Measurements from ENCODE around the gene ADSL.

DNA sequence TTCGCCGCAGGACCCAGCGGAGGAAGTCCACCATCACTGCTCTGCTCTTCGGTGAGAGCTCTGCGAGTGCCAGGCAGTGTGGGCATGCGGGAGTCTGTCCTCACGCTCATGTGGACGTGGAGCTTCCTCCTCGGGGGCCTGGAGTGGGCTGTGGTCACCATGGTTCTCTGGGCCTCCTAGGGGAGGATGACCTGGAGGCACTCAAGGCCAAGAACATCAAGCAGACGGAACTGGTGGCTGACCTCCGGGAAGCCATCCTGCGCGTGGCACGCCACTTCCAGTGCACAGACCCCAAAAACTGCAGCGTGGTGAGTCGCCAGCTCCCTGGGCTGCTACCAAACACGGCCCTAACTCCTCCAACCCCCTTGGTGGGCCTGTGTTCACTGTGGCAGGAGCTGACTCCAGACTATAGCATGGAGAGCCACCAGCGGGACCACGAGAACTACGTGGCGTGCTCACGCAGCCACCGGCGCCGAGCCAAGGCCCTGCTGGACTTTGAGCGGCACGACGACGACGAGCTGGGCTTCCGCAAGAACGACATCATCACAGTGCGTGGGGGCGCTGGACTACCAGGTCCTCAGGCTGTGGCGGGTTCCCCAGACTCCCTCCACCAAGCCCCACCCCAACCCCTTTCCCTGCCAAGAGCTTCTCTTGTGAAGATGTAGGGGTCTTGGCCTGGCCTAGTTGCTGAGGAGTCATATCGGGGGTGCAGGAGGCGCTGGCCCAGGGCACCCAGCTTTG is 60.9 kb downstream of the ADSL start:
- TF ChIP-seq, protein P1, sequence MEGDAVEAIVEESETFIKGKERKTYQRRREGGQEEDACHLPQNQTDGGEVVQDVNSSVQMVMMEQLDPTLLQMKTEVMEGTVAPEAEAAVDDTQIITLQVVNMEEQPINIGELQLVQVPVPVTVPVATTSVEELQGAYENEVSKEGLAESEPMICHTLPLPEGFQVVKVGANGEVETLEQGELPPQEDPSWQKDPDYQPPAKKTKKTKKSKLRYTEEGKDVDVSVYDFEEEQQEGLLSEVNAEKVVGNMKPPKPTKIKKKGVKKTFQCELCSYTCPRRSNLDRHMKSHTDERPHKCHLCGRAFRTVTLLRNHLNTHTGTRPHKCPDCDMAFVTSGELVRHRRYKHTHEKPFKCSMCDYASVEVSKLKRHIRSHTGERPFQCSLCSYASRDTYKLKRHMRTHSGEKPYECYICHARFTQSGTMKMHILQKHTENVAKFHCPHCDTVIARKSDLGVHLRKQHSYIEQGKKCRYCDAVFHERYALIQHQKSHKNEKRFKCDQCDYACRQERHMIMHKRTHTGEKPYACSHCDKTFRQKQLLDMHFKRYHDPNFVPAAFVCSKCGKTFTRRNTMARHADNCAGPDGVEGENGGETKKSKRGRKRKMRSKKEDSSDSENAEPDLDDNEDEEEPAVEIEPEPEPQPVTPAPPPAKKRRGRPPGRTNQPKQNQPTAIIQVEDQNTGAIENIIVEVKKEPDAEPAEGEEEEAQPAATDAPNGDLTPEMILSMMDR (IDR thresholded peaks at IDR 0.05; ENCODE audit: low read depth, low read length, missing input control): no peak
- TF ChIP-seq YY1 (IDR thresholded peaks at IDR 0.05) (no peak), RAD21 (IDR thresholded peaks at IDR 0.05) (no peak), JUND (IDR thresholded peaks at IDR 0.05) (no peak), GABPA (IDR thresholded peaks at IDR 0.05 in 1 of 2, conservative IDR thresholded peaks at IDR 0.05 in 1 of 2) (no peak), SP1 (IDR thresholded peaks at IDR 0.05) (no peak), HNF4G (IDR thresholded peaks at IDR 0.05) (no peak)
- TF ChIP-seq, protein P2, sequence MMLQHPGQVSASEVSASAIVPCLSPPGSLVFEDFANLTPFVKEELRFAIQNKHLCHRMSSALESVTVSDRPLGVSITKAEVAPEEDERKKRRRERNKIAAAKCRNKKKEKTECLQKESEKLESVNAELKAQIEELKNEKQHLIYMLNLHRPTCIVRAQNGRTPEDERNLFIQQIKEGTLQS (IDR thresholded peaks at IDR 0.05): no peak
- TF ChIP-seq, protein P3, sequence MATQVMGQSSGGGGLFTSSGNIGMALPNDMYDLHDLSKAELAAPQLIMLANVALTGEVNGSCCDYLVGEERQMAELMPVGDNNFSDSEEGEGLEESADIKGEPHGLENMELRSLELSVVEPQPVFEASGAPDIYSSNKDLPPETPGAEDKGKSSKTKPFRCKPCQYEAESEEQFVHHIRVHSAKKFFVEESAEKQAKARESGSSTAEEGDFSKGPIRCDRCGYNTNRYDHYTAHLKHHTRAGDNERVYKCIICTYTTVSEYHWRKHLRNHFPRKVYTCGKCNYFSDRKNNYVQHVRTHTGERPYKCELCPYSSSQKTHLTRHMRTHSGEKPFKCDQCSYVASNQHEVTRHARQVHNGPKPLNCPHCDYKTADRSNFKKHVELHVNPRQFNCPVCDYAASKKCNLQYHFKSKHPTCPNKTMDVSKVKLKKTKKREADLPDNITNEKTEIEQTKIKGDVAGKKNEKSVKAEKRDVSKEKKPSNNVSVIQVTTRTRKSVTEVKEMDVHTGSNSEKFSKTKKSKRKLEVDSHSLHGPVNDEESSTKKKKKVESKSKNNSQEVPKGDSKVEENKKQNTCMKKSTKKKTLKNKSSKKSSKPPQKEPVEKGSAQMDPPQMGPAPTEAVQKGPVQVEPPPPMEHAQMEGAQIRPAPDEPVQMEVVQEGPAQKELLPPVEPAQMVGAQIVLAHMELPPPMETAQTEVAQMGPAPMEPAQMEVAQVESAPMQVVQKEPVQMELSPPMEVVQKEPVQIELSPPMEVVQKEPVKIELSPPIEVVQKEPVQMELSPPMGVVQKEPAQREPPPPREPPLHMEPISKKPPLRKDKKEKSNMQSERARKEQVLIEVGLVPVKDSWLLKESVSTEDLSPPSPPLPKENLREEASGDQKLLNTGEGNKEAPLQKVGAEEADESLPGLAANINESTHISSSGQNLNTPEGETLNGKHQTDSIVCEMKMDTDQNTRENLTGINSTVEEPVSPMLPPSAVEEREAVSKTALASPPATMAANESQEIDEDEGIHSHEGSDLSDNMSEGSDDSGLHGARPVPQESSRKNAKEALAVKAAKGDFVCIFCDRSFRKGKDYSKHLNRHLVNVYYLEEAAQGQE (IDR thresholded peaks at IDR 0.05): no peak

Measured in liver (tissue), 3 donors.